ENCODE measurements around the gene NT5E. TPM values are rescaled to one million over a fixed set of nuclear protein-coding genes. Genes with fewer than 3 reads are reported as not detected.
"Not testable (repeated sequence)": the region's sequence is repeated elsewhere in the genome, so short reads cannot be mapped to it uniquely, and the experiment has no call there.

NT5E gene
- total RNA-seq, 1 experiment from 2014 or later = 0.94 TPM

- Histone ChIP-seq H3K4me3 (ENCODE audit: insufficient read depth, low read depth, low read length) (no peak overlapping the region), H3K36me3 (replicated peaks; ENCODE audit: control insufficient read depth, insufficient read depth, low read length) (no peaks in the 10 kb centered on the region), H3K27me3 (ENCODE audit: control insufficient read depth, insufficient read depth, low read length) (no peaks in the 10 kb centered on the region)
- DNase-seq = no peak
Observed at GRCh38 chr6:85482206-85482904, 32.5 kb downstream of the NT5E start.

DNA sequence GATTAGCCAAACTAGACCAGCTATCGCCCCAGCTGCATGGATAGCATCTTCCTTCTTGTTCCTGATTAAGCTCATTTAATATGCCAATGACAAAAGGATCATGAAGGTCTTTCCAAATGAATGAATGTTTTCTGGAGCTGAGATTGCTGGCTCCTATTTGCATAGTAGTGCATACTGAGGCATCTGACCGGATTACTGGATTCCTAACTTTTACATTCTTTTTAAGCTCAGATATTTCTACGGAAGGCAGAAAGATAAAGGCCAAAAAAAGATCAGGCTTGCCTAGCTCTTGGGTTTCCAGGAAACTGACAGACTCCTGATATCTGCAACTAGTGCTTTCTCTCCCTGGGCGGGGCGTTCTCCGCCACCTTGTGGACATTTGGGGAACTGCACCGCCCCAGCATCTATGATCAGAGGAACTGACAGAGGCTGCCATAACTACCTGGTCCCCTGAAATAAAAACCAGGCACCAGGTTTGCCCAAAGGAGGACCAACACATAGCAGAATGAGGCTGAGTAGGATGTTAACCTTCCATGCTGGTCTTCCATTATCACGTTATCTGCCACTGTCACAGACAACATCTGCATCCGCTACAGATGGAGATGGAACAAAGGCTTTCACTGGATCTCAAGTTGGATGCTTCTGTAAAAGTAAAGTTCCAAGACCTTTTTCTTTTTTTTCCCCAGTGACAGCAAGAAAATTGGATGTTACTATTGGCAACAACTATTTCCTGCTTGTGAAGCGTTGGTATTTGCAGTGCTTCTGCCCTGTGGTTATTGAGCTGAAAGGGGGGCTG is 33.2 kb downstream of the NT5E start:
- no peak overlapping the region for H3K4me3 ChIP-seq (ENCODE audit: insufficient read depth, low read depth, low read length)
- H3K27me3 ChIP-seq (ENCODE audit: control insufficient read depth, insufficient read depth, low read length) = no peaks in the 10 kb centered on the region
- peak; percentile 68 for DNase-seq
- no peaks in the 10 kb centered on the region for H3K36me3 ChIP-seq (replicated peaks; ENCODE audit: control insufficient read depth, insufficient read depth, low read length)

DNA sequence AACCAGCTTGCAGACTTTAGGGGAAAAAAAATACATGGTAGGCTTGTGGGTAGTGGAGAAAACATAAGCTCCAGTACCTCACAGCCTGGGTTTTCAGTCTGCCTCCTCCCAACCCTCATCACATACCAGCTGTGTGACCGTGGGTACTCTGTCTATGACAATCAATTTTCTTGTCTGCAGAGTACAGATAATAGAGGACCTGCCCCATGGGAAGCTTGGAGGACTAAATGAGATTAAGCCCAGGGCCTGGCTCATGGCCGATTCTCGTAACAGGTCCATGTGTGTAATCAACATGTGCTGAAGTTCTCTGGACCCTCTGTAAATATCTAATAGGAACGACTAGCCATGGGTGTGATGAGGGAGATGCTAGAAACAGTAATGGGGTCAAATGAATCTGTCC is 34.0 kb downstream of the NT5E start:
- no peaks in the 10 kb centered on the region for H3K36me3 ChIP-seq (replicated peaks; ENCODE audit: control insufficient read depth, insufficient read depth, low read length)
- H3K4me3 ChIP-seq (ENCODE audit: insufficient read depth, low read depth, low read length) = no peak overlapping the region
- no peak for DNase-seq
- H3K27me3 ChIP-seq (ENCODE audit: control insufficient read depth, insufficient read depth, low read length) = no peaks in the 10 kb centered on the region

DNA sequence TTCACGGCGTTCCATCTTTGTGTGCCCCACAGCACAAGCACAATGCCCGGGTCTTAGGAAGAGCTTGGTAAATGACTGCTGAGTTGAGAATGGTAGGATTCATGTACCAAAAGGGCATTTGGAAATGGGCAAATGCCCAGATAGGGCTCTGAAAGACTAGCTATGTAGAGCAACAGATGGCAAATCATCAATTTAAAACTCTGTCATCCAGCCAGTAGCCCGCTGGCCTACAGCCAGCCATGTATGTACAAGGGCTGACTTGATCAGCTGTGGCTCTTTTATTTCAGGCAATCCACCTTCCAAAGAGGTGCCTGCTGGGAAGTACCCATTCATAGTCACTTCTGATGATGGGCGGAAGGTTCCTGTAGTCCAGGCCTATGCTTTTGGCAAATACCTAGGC is 35.1 kb downstream of the NT5E start:
- H3K4me3 ChIP-seq (ENCODE audit: insufficient read depth, low read depth, low read length) = no peak overlapping the region
- no peak for DNase-seq
- H3K36me3 ChIP-seq (replicated peaks; ENCODE audit: control insufficient read depth, insufficient read depth, low read length) = no peaks in the 10 kb centered on the region
- no peaks in the 10 kb centered on the region for H3K27me3 ChIP-seq (ENCODE audit: control insufficient read depth, insufficient read depth, low read length)

DNA sequence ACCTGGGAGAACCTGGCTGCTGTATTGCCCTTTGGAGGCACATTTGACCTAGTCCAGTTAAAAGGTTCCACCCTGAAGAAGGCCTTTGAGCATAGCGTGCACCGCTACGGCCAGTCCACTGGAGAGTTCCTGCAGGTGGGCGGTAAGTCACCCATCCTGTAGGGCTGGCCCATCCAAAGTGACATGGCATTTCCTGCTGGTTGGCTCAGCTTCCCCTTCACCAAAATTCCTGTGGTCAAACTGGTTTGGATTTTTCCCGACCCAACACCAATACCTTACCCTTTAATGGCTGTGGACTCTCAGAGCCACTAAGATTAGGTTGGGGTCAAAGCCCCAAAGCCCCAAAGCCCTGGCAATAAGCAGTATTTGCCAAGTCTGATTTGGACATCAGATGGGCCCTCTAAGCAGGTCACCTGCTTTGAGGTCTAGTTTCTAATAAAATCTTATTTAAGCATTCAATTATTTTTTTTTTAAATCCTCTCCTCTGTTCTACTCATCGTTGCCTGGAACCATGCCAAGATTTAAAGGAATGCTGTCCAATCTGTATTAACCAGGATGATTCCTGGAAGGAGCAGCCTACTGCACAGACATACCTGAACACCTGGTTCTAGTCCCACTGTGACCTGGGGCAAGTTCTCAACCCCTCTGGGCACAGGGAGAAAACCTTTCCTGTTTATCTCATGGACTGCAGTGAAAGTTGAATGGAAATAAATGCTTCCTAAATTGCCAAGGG is 40.8 kb downstream of the NT5E start:
- no peak for DNase-seq

DNA sequence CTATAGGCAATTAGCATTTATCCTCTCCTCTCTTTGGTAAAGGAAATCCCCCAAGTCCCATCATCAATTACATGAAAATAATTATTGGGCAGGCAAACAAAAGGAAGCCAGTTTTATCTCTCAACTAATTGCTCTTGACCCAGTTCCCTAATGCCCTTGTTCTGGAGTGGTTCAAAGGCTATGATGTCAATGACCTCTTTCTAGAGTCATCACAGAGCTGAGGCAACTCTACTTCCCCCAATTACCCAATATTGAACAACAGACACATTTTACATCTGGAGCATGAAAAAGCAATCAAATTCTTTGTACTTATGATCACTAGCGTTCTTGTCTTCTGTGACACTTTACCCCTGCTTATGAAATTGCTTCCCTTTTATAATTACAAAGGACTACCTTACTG is 43.5 kb downstream of the NT5E start:
- Histone ChIP-seq H3K27me3 (ENCODE audit: control insufficient read depth, insufficient read depth, low read length) (no peaks in the 10 kb centered on the region), H3K4me3 (ENCODE audit: insufficient read depth, low read depth, low read length) (no peak overlapping the region), H3K36me3 (replicated peaks; ENCODE audit: control insufficient read depth, insufficient read depth, low read length) (no peaks in the 10 kb centered on the region)
- DNase-seq = no peak

More for the DNA sequence above, 40.8 kb downstream of the NT5E start:
- Histone ChIP-seq H3K27me3 (ENCODE audit: control insufficient read depth, insufficient read depth, low read length) (no peaks in the 10 kb centered on the region), H3K36me3 (replicated peaks; ENCODE audit: control insufficient read depth, insufficient read depth, low read length) (no peaks in the 10 kb centered on the region), H3K4me3 (ENCODE audit: insufficient read depth, low read depth, low read length) (no peak overlapping the region)

DNA sequence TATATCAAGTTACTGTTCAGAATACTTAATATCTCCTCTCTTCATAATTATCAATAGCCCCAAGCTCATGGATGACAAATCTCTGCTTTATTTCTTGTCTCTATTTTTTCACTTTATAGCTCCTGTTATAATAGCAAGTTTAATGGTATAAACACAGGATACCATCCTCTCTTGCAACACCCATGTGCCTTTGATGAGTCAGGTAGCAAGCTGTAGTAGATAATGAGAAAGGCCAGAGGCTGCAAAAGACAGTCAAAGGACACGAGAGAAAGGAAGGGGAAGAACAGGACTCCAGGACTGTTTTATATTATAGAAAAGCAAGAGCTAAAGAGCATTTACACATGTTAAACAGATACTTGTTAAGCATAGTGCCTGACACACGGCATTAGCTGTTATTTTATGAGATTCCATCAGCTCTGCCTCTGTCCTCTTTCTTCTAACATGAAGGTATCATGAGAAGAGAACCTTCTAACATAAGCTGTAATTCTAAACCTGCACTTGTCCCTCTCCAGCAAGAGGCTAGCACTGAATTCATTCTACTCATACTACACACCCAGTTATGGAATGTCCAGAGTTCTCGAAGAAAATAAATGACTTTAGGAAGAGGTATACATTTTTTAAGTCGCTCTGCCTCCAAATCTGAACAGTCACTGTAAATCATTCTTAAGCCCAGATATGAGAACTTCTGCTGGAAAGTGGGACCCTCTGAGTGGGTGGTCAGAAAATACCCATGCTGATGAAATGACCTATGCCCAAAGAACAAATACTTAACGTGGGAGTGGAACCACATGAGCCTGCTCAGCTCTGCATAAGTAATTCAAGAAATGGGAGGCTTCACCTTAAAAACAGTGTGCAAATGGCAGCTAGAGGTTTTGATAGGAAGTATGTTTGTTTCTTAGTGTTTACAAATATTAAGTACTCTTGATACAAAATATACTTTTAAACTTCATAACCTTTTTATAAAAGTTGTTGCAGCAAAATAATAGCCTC is 45.0 kb downstream of the NT5E start:
- Histone ChIP-seq H3K4me3 (ENCODE audit: insufficient read depth, low read depth, low read length) (no peak overlapping the region), H3K36me3 (replicated peaks; ENCODE audit: control insufficient read depth, insufficient read depth, low read length) (no peaks in the 10 kb centered on the region), H3K27me3 (ENCODE audit: control insufficient read depth, insufficient read depth, low read length) (no peaks in the 10 kb centered on the region)
- DNase-seq = no peak

- Histone ChIP-seq H3K4me3 (ENCODE audit: insufficient read depth, low read depth, low read length) (no peak overlapping the region), H3K36me3 (replicated peaks; ENCODE audit: control insufficient read depth, insufficient read depth, low read length) (no peaks in the 10 kb centered on the region), H3K27me3 (ENCODE audit: control insufficient read depth, insufficient read depth, low read length) (no peaks in the 10 kb centered on the region)
- DNase-seq = no peak
Observed at GRCh38 chr6:85496009-85496579, 46.2 kb downstream of the NT5E start.

GRCh38 chr6:85496856-85497255 is 47.0 kb downstream of the NT5E start:
- no peaks in the 10 kb centered on the region for H3K27me3 ChIP-seq (ENCODE audit: control insufficient read depth, insufficient read depth, low read length)
- H3K4me3 ChIP-seq (ENCODE audit: insufficient read depth, low read depth, low read length) = no peak overlapping the region
- no peak for DNase-seq
- H3K36me3 ChIP-seq (replicated peaks; ENCODE audit: control insufficient read depth, insufficient read depth, low read length) = no peaks in the 10 kb centered on the region

- DNase-seq = no peak
Observed at GRCh38 chr6:85498596-85499258, 48.8 kb downstream of the NT5E start.

DNA sequence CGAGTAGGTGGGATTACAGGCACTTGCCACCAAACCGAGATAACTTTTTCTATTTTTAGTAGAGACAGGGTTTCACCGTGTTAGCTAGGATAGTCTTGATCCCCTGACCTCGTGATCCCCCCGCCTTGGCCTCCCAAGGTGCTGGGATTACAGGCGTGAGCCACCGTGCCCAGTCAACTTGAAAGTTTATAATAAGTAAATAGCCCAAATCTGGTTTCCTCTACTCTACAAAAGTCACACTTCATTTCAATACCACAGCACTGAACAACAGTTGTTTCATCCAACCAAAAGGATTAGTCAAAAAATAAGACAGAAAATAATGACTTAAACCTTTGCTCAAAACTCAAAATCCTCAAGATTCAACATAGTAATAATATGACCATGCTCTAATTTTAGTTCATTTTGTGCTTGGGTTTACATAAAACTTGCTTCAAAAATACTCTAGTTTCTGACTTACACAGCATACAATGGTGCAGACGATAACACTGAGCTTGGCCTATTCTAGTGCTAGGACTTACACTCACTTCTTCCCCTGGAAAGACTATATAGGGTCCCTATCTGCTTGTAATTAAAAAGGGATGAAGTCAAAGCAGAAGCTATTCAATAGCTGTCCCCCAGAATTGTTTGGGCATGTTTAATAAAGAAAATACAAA is 56.7 kb downstream of the NT5E start:
- no peak for DNase-seq
- Histone ChIP-seq H3K27me3 (ENCODE audit: control insufficient read depth, insufficient read depth, low read length) (no peaks in the 10 kb centered on the region), H3K4me3 (ENCODE audit: insufficient read depth, low read depth, low read length) (no peak overlapping the region), H3K36me3 (replicated peaks; ENCODE audit: control insufficient read depth, insufficient read depth, low read length) (peaks cover 5% of the 10 kb centered on the region; the same call in 1 of the 2 replicates)

More at GRCh38 chr6:85498596-85499258, 48.8 kb downstream of the NT5E start:
- Histone ChIP-seq H3K36me3 (replicated peaks; ENCODE audit: control insufficient read depth, insufficient read depth, low read length) (no peaks in the 10 kb centered on the region), H3K27me3 (ENCODE audit: control insufficient read depth, insufficient read depth, low read length) (no peaks in the 10 kb centered on the region), H3K4me3 (ENCODE audit: insufficient read depth, low read depth, low read length) (no peak overlapping the region)

GRCh38 chr6:85516168-85516567 is 66.3 kb downstream of the NT5E start:
- Histone ChIP-seq H3K36me3 (replicated peaks; ENCODE audit: control insufficient read depth, insufficient read depth, low read length) (peaks cover 4% of the 10 kb centered on the region), H3K27me3 (ENCODE audit: control insufficient read depth, insufficient read depth, low read length) (no peaks in the 10 kb centered on the region), H3K4me3 (ENCODE audit: insufficient read depth, low read depth, low read length) (no peak overlapping the region)
- DNase-seq = no peak

DNA sequence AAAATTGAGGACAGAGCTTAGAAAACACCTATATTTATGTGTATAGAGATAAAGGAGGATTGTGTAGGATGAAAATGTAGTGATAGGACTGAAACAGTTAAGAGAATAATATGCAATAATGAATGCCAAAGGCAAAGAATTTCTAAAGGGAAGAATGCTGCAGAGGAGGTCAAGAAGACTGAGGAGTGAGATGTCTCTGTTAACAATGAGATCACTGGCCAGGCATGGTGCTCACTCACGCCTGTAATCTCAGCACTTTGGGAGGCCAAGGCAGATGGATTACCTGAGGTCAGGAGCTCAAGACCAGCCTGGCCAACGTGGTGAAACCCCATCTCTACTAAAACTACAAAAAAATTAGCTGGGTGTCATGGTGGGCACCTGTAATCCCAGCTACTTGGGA is 74.4 kb downstream of the NT5E start:
- H3K27me3 ChIP-seq (ENCODE audit: control insufficient read depth, insufficient read depth, low read length); H3K36me3 ChIP-seq (replicated peaks; ENCODE audit: control insufficient read depth, insufficient read depth, low read length); H3K4me3 ChIP-seq (ENCODE audit: insufficient read depth, low read depth, low read length); DNase-seq: not testable (repeated sequence)
